ENCODE results near the gene PRKG1. TPM values are rescaled to one million over a fixed set of nuclear protein-coding genes. Genes with fewer than 3 reads are reported as not detected.

PRKG1 gene
- total RNA-seq, 2 donors from 2014 or later = 17.8 to 31.1 TPM

DNA sequence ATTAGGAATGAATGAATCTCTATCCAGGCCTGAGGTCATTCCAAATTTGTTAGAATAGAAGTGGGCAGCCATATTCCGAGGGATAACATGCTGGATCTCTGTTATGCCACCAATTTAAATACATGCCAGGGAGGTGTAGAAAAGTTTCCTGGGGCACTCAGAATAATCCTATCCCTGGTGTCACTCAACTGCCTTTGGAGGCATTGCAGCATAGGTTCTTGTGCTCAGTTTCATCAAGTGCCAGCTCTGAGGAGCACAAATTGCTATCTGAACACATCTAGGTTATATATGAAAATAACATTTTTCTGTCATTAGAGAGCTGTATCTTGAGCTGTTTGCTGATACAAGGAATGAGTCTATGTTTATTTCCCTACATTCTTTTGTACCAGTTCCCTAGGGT, 427.8 kb downstream of the PRKG1 start:
- H3K27ac ChIP-seq = no peak overlapping the region
- TF ChIP-seq, protein P1, sequence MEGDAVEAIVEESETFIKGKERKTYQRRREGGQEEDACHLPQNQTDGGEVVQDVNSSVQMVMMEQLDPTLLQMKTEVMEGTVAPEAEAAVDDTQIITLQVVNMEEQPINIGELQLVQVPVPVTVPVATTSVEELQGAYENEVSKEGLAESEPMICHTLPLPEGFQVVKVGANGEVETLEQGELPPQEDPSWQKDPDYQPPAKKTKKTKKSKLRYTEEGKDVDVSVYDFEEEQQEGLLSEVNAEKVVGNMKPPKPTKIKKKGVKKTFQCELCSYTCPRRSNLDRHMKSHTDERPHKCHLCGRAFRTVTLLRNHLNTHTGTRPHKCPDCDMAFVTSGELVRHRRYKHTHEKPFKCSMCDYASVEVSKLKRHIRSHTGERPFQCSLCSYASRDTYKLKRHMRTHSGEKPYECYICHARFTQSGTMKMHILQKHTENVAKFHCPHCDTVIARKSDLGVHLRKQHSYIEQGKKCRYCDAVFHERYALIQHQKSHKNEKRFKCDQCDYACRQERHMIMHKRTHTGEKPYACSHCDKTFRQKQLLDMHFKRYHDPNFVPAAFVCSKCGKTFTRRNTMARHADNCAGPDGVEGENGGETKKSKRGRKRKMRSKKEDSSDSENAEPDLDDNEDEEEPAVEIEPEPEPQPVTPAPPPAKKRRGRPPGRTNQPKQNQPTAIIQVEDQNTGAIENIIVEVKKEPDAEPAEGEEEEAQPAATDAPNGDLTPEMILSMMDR (IDR thresholded peaks at IDR 0.05) = no peak
- H3K4me1 ChIP-seq = no peaks in the 10 kb centered on the region

DNA sequence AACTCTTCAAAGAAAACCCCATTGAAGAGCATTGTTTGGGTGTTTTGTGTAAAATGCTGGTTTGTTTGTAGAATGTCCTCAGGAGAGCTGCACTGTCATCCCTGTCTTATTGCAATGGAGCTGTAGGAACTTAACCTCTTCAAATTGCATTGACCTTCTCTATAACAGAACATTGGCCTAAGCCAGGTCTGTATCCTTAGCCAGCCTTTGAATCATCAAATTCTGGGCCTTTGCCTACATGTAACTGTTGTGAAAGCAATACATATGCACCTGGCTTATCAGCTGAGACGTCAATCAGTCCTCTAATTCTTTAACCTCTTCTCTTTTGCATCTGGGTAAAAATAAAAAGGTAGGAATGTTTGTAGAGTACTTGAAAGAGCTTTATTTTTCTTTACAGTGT, 429.1 kb downstream of the PRKG1 start:
- no peak for DNase-seq (ENCODE audit: low spot score)
- Histone ChIP-seq H3K4me1 (no peaks in the 10 kb centered on the region), H3K4me3 (no peak overlapping the region), H3K9me3 (no peaks in the 10 kb centered on the region), H3K27me3 (no peaks in the 10 kb centered on the region), H3K36me3 (no peaks in the 10 kb centered on the region), H3K27ac (no peak overlapping the region)
- TF ChIP-seq, protein P1 (IDR thresholded peaks at IDR 0.05) = no peak

More for the DNA sequence above, 427.8 kb downstream of the PRKG1 start:
- Histone ChIP-seq H3K9me3 (no peaks in the 10 kb centered on the region), H3K36me3 (no peaks in the 10 kb centered on the region), H3K27me3 (no peaks in the 10 kb centered on the region), H3K4me3 (no peak overlapping the region)
- no peak for DNase-seq (ENCODE audit: low spot score)

DNA sequence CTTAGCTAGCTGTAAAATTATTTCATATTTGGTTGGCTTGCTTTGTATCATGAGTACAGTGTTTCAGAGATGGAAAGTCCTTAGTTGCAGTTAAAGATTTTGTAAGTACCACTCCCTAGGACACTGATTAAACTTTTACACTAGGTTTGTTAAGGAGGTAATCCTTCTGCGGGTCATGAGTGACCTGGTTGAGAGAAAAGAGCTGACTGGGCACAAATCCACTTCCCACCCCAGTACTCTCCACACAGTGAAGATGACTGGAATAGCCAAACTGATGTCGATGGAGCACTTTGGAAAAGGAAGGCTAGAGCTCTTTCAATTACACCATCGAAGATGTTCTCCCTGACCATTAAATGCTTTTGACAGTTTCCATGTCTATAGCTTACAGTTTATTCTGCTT, 433.2 kb downstream of the PRKG1 start:
- TF ChIP-seq, protein P1 (IDR thresholded peaks at IDR 0.05) = no peak
- H3K9me3 ChIP-seq = no peaks in the 10 kb centered on the region
- no peaks in the 10 kb centered on the region for H3K27me3 ChIP-seq
- no peak overlapping the region for H3K4me3 ChIP-seq
- no peak overlapping the region for H3K27ac ChIP-seq
- H3K4me1 ChIP-seq = no peaks in the 10 kb centered on the region
- DNase-seq (ENCODE audit: low spot score) = no peak
- H3K36me3 ChIP-seq = no peaks in the 10 kb centered on the region

DNA sequence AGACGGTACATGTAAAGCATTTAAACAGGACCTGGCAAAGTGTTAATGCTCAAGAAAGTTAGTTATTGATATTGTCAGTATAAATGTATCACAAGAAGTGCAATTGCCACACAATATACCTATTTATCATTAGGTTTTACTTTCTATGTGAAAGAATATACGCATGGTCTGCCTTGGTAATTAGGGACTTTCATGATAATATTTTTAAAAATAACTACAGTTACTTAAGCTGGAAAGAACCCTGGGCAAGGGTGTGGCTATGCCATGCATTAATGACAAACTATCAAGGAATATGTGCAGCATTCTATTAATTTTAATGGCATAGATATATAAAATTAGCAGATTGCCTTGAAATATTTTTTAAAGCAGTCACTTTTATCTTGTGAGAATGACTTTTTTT, 433.9 kb downstream of the PRKG1 start:
- Histone ChIP-seq H3K9me3 (no peaks in the 10 kb centered on the region), H3K36me3 (no peaks in the 10 kb centered on the region), H3K4me3 (no peak overlapping the region), H3K27me3 (no peaks in the 10 kb centered on the region), H3K4me1 (no peaks in the 10 kb centered on the region), H3K27ac (no peak overlapping the region)
- TF ChIP-seq, protein P1 (IDR thresholded peaks at IDR 0.05) = no peak
- no peak for DNase-seq (ENCODE audit: low spot score)

DNA sequence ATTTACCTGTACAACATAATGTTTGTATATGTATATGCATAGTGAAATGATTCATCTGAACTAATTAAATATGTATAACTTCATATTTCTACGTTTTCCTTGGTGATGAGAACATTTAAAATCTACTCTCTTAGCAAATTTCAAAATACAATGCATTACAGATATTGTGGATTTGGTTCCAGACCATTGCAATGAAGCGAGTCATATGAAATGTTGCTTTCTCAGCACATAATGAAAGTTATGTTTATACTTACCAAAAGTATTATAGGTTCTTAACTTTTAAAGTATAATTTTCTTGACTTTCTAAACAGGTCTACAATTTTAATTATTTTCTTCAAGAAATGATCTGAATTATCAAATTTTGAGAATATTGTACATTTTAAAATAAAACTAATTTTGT, 435.9 kb downstream of the PRKG1 start:
- Histone ChIP-seq H3K36me3 (no peaks in the 10 kb centered on the region), H3K27ac (no peak overlapping the region)

DNA sequence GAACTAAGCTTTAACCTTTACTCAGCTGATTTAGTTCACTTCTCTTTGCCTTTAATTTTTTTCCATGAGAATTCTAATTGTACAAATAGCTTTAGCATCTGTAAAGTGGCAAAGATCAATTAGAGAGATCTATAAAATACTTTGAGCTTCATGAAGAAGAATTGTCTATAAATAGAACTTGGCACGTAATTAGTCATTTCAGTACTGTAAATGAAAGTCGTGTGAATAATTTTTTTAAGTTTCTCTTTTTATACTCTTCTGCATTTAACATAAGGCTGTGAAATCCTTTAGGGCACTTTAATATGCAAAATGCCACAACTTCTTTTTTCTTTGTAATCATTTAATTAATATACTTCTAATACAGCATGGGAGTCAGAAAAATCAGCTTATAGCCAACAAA, 447.3 kb downstream of the PRKG1 start:
- DNase-seq (ENCODE audit: low spot score) = no peak
- TF ChIP-seq, protein P1 (IDR thresholded peaks at IDR 0.05) = no peak
- Histone ChIP-seq H3K27ac (no peak overlapping the region), H3K36me3 (no peaks in the 10 kb centered on the region), H3K4me1 (peaks cover 0 to 6% of the 10 kb centered on the region in 2 donors), H3K9me3 (no peaks in the 10 kb centered on the region), H3K27me3 (no peaks in the 10 kb centered on the region), H3K4me3 (no peak overlapping the region)

More for the DNA sequence above, 435.9 kb downstream of the PRKG1 start:
- TF ChIP-seq, protein P1 (IDR thresholded peaks at IDR 0.05) = no peak
- no peaks in the 10 kb centered on the region for H3K27me3 ChIP-seq
- H3K9me3 ChIP-seq = no peaks in the 10 kb centered on the region
- H3K4me3 ChIP-seq = no peak overlapping the region
- no peaks in the 10 kb centered on the region for H3K4me1 ChIP-seq
- no peak for DNase-seq (ENCODE audit: low spot score)

All from right atrium auricular region (tissue), 2 donors.